Fibroblast of skin of back (primary cell): Measurements from ENCODE around the gene GINS1.

Source experiments
- DNase-seq: peaks from one replicate; pipeline ENCODE4 v3.0.0-alpha.2; 2013

Gene GINS1

DNA sequence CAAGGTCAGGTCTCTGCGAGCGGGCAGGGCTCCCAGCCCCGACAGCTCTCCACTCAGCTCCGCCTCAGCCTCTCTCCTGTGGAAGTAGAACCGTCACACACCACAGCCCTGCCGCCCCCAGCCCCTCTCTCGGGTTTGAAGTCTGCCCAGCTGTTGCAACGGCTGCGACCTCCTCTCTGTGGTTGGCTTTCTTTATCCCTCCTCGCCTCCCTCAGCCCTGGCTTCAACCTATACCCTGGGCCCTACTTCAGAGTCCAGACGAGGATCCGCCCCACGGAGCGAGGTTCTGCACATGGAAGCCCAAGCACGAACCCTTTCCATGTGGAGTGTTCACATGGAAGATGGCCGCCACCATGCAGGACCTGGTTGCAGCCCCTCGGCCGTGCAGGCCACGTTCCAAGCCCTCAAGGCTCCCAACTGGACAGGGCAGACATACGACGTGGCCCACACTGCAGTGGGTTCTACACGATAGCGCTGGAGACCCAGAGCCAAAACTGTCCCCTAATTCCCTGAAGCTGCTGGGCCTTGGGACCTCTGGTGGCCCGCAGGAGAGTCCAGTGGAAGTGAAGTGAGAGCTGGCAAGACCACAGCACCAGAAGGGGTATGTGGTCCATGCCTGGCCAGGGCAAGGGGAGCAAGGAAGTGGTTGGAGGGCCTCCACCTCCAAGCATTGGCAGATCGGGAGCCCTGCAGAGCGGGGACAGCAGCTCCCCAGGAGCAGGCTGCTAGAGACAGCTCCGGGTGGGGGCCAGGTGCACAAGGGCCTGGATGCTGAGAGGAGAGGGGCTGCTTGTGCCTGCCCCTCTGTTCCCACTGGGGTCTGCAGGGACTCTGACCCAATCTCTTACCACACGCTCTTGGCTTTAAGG is 69.8 kb downstream of the GINS1 start:
- no peak for DNase-seq

DNA sequence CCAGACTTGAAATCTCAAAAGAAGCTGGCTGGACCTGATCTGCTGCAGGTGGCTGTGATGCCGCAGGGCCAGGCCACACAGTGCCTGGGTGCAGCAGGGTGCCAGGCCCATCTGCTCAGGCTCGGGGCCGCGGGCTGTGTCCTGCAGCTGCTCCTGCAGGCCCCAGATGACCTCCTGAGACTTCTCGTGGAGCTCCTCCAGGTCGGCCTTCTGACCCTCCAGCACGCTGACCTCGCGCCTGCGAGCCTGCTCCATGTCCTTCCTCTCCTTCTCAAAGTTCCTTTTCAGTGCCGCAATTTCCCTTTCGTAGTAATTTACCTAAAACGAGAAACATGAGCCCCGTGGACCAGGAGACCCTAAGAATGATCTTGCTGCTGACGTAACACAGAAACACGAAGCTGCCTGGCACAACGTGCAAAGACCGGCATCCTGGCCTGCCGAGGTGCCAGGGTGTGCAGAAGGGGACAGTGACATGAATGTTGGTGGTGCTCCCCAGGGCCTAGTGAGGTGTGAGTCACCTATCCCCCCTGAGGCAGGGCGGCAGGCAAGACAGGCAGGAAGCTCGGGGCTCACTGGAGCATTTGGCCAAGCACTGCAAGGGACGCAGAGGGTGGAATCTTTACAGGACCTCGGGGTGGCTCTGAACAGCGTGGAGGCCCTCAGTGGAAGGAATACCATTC is 71.6 kb downstream of the GINS1 start:
- DNase-seq = no peak

DNA sequence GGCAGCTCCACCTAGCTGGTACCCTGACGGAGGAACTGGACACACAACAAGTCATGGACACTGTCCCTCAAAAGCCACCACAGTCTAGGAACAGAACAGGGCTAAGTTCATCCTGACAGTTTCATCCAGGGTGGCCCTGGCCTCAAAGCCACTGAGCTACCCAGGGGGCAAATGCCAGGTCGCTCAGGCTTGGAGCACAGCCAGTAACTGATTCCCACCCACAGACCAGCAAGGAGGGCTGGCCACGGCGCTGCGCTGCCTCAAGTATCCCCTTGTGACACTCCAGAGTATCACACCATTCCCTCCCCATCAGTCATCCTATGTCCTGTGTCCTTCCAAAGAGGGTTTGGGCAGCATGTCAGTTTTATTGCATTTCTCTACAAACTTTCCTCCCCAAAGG is 72.2 kb downstream of the GINS1 start:
- no peak for DNase-seq

DNA sequence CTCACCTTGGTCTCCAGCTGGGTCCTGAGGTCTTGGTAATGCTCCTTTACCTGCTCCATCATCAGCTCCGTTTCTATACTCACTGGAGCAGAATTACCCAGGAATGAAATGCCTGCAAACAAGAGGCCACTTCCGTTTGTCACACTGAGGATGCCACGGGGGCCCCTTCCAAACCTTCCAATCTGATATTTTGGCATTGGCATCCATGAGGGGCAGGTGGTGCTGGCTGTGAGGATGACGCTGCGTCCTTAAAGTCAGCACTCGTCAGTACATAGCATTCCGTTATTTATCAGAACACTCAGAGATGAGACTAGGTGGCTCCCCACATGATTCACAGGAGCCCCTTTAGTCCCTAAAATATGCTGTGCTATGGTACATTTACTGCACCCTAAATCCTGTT is 72.7 kb downstream of the GINS1 start:
- DNase-seq = no peak

DNA sequence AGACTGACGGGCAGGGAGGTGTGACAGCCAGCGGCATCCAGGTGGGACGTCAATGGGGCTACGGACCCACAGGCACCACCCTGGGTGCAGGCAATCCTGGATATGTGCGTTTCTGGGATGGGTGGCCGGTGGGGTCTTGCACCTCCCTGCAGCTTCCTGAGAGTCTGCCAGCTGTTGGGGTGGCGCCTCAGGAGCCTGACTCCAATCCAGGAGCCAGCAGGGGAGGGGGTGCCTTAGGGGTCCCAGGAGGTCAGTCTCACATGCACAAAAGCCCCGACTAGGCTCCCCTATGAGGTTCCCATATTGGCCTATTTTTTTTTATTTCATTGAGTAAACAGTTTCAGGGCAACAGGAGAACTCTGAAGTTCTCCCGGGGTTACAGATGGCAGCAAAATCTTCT is 73.3 kb downstream of the GINS1 start:
- DNase-seq = no peak

DNA sequence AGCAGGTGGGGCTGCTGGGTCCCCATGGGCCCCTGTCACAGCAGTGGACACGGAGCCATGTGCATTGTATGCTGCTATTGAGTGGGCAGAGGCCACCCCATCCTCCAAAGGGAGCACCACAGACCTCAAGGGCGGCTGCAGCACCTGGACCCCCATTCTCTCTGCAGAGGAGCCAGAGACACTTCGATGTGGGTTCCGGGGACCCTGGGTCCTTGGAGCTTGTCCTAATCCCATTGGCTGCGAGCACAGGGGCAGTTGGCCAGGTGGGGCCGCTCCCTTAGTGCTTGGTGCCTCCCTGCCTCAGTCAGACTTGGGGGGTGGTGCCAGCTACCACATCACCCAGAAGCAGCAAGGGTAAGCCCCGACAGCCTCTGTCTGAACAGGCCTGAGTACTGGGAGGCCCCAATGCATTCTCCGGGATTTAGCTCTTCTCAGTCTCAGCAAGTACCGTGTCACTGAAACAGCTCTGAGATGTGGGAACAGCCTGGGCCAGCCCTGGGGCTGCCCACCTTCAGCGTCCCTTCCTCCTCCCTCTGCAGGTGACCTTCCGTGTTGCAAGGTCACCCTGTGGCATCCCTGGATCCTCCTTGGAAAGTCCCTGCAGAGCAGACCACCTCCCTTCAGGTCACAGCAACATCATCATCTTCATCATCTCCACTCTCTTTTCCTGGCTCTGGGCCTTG is 73.9 kb downstream of the GINS1 start:
- DNase-seq = no peak

DNA sequence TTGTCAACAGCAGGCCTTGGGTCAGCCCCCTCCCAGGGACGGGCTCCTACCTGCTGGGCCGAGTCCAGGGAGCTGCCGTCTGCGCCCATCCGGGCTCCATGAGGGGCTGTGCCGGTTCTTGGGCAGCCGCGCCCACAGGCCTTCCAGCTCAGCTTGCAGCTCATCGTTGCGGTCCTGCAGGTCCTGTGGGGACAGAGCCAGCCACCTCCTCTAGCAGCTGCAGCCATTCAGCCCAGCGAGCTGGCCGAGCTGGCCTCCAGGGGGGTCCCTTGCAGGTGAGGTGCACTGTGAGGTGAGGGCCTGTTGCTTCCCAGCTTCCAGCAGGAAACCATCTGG is 74.4 kb downstream of the GINS1 start:
- no peak for DNase-seq

DNA sequence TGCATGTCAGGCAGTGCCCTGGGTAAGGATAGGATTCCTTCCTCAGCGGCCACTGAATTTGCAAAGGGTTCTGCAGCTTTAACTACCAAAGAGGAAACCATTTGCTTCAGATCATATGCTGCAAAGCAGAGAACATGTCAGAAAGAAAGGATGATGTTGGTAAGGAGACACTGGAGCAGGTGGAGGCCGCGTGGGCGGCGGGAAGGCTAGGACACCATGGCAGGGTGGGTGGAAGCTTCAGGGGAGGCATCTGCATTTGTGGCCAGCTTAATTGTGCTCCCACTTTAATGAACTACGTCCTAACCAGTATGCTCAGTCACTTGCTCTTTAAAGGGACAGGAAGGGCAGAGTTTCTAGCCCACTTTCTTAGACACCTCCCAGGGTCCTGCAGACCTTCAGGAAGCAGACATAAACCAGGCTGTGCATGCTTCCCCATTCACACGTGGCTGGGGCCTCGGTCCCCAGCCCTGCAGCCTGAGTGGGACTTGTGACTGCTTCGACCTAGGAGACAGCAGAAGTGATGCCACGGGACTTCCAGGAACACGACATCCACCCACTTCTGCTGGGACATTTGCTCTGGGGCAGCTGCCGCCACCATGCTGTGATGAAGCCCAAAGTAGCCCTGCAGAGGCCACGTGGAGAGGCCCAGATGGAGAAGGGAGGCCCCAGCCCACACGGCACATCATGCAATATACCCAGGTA is 76.1 kb downstream of the GINS1 start:
- DNase-seq = no peak

DNA sequence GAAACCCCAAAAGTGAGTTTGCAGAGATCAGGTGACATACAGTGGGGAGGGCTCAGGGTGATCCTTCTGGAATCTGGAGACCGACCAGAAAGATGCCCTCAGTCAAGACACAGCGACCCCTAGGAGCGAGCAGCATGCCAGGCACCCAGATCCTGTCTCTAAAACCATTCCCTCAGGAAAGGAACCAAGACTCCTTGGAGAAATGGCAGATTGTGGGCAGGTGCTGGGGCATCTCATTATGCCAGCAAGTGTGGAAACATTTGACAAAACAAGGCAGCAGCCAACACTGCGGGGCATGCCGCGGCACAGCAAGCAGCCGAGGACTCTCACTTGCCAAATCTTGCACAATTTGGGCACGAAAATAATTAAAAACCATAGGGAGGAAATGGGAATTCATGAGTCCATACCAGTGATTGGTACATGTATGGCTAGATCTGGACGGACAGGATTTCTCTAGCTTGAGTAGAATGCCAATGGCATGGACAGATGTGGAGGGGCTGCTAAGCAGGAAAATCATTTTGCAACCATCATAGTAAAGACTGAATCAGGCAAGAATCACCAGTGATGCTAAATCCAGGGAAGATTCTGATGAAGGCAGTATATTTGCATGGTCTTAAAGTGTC is 76.9 kb downstream of the GINS1 start:
- no peak for DNase-seq

DNA sequence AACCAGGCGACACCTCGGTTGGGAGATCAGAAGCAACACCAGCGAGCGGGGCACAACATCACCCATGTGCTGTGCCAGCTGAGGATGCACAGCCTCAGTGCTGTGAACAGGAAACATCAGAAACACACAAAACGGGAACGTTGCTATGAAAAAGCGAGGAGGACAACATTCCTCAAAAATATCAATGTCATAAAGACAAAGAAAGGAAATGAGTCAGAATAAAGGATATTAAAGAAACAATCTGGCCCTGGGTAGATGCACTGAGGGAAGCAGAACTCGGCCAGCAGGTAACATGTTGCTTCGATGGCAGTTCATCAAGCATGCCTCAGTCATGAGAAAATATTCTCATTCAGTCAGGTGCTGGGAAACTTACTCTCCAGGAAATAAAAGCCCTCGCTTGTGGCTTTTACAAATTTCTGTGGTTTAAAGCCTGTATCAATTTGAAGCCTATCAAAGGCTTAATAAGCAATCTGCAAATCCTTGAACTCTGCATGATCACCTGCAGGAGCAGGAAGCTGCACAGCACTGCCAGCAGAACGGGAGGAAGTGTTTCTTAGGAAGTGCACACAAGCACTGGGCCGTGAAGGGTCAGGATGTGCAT is 77.5 kb downstream of the GINS1 start:
- DNase-seq = peak; percentile 36

DNA sequence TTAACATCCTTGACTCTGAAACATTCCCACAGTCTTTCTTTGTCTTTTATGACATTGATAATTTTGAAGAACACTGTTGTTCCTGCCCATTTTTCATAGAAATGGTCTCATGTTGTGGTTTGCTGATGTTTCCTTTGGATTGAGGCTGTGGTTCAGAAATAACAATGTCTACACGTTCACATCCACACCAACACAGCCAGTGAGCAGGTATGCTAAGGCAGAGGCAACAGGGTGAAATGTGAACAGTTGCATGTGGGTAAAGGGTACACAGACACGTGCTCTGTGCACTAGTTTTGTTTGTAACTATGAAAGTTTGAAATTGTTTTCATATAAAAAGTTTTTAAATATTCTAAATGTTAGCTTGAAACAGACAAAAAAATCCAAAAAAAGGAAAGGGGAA is 78.4 kb downstream of the GINS1 start:
- no peak for DNase-seq

DNA sequence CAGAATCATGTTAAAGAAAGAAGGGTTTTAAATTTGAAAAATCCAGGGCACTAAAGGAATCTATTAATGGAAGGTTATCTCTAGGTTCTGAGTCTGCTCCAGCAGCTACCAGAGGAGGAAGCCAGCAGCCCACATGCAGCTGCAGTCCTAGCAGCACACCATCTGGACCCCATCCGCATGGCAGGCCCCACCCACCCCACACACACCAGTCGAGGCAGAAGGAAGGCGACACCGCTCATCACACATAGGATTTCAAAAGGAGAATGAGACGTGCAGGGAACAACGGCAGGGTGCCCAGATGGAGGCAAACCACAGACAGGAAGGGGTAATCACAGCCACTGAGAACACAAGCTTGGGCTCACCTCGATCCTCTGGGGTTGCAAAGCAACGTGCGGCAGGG is 78.9 kb downstream of the GINS1 start:
- DNase-seq = peak; percentile 13

DNA sequence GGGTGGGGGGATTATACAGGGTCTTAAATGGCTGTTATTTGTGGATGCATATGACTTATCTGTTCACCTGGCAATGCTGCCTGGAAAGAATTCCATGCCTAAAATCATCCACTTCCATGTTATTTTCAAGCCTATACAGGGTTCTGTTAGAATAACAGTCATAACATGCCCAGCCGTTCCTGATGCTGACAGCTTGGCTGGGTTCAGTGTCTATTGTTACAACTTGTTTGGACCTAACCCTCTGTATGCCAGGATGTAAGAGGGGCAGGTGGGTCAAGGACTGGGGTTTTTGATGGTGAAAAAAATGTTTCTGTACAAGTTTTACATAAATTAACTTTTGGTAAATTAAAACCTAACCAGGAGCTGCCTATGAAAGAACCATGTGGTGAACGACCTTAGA is 79.8 kb downstream of the GINS1 start:
- DNase-seq = no peak

DNA sequence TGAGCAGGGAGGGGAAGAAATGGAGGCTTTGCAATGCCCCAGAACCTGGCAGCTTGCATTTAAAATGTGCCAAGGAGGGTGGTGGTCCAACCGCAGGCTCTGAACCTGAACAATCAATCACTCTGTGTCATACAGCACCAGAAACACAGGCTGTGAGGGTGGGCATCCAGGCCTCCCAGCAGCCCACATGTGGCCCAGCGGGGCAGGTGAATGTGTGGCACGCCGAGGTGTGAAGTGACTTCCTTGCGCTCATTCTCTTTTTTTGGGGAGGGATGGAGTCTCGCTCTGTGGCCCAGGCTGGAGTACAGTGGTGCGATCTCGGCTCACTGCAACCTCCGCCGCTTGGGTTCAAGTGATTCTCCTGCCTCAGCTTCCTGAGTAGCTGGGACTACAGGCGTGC is 80.5 kb downstream of the GINS1 start:
- no peak for DNase-seq

DNA sequence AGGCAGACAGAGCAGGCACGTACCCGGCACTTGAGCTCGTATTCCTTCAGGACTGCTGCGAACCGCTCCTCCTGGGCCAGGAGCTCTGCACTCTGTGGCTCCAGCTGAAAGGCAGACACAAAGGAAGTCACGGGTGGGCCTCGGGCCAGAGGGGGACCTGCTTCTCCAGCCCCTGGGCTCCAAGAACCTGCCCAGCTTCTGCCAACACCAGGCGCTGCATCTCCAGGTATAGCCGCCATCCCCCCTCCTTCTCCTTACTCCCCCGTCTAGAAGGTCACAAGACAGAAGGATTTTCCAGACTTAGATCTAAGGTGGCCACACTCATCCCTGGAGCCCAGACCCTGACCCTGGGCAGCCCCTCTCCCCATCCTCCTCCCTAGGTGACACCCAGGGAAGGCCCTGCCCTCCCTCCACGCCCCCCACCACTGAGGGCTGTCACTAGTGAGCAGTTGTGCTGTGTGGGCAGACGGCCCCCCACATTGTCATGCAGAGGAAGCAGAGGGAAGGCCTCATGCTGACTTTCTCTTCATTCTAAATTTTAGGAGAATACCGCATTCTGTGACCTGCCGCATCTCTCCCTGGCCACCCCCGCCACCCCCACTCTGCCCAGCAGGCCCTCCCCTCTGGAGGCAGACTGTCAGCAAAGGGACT is 81.9 kb downstream of the GINS1 start:
- no peak for DNase-seq

DNA sequence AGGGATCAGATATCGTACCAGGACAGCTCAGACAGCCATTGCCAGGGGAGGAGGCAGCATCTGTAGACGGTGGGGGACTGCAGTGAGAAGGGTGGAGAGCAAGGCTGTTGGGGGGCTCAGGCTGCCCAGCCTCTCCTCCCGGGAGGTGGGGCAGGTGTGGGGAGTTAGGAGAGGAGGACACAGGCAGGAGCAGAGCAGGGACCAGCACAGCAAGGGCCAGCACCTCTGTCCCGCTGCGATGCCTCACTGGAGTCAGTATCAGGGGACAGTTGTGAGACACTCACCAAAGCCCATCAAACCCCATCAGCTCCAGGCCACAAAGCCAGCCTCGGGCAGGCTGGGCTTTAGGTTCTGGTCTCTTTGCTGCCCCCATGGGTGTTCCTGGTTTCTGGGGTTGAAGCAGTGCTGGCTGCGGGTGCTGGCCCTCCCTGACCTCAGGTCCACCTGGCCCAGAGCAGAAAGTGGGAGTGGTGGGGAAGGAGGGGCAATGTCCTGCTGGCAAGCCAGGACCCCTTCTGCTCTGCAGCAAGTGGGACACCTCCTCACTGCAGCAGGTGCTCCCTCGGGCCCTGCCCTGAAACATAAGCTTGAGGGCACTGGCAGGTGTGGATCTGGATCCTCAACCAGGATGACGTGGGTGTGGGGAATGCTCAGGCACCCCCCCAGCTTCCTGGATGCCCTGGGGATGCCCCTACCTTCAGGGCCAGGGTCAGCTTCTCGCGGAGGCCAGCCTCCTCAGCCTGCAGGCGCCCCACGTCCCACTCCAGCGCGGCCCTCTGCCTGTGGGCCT is 83.4 kb downstream of the GINS1 start:
- no peak for DNase-seq

DNA sequence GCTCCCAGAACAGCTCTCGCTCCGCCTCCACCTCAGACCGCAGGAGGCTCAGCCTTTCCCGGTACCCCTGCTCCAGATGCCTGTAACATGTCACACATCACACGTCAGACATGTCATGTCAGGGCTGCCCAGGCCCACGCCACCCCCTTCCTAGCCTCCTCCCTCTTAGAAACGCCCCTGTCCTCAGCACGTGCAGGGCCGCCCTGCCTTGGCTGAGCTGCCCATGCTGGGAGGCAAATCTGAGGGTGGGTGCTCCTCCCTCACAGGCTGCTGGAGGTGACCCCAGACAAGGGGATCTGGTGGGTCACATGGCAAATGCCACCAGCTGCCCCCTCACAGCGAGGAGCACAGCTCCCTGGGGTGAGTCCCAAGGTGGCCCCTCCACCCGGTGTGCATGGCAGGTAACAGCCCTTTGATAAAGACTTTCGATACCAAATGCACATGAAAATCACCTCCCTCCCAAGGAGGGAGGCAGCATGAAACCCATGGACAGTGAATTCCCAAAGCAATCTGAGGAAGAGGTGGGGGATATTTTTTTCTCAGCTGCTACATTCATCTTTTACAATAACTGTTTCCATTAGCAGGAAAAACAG is 84.1 kb downstream of the GINS1 start:
- DNase-seq = no peak

DNA sequence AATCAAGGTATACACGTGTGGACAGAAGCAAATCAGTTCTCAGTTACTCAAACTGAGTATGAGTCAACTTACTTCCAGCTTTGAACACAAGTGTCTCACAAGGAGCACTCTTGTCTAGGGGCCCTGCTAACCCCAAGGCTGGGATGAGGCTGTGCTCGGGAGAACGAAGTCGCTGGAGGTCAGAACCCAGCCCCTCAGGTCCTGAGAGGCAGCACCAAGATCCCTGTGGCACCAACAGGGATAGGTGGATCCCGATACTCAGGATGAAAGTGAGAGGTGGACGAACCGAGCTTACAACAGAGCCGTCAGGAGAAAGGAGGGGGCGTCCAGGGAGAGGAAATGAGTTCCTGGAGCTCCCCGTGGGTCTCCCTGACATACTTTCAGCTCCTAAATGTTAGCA is 85.7 kb downstream of the GINS1 start:
- DNase-seq = no peak

DNA sequence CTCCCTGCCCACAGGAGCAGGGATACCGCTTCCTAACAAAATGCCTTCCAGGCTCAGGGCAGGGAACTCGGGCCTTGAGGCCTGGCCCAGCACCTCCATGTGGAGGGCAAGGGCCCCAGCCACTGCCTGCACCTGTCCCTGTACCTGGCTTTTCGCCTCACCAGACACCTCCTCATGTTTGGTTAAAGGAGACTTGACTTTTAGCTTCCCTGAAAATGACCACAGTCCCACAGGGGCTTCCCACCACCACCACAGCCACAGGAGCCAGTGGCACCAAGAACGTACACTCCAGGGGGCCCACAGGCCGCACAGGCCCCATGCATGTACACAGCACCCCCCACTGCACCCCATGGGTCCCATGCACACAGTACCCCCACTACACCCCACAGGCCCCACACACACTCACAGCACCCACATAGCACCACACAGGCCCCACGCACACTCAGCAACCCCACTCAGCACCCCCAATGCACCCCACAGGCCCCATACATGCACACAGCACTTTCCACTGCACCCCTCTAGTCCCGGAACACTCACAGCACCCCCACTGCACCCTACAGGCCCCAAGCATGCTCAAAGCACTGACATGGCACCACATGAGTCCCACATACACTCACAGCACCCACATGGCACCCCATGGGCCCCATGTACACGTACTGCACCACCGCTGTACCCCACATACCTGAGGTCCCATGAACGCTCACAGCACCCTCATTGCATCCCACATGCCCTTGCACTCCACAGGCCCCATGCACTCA is 86.5 kb downstream of the GINS1 start:
- DNase-seq = no peak
